HepG2 (cell line): Measurements from ENCODE around the gene ABAT. TPM values are rescaled to one million over a fixed set of nuclear protein-coding genes. Genes with fewer than 3 reads are reported as not detected.
A peak's percentile ranks its signal among the peaks of the same experiment; 100 is the strongest.

ENCODE experiments used
- CEBPB ChIP-seq: IDR thresholded peaks from 2 replicates; pipeline ENCODE4 v1.6.1; 2011; ENCODE audit warnings: low read depth, low read length, improper control_type of control experiment, borderline replicate concordance
- LCORL ChIP-seq, 2 experiments: fragments of 450-650 bp in 1 of 2; sonication (generic) in 1 of 2; formaldehyde crosslinking in 1 of 2; IDR thresholded peaks; 2 replicates each; pipeline versions ENCODE4 v1.5.0 to v1.6.1; 2017 to 2020; ENCODE audit warnings: antibody characterized with exemption in 1 of 2, missing genetic modification reagents in 1 of 2
- POLR2AphosphoS2 ChIP-seq: IDR thresholded peaks from 2 replicates; pipeline ENCODE4 v1.6.1; 2011; ENCODE audit warnings: low read depth, low read length, improper control_type of control experiment
- SP5 ChIP-seq: IDR thresholded peaks from 2 replicates; pipeline ENCODE4 v1.6.1; 2016; ENCODE audit warnings: low read depth, borderline replicate concordance
- ZNF556 ChIP-seq: sonication (generic); formaldehyde crosslinking; IDR thresholded peaks from 2 replicates; pipeline ENCODE4 v1.4.0; 2020; ENCODE audit warnings: mild to moderate bottlenecking, missing genetic modification reagents, borderline replicate concordance
- ZNF724P ChIP-seq: sonication (generic); formaldehyde crosslinking; IDR thresholded peaks from 2 replicates; pipeline ENCODE4 v1.8.0; 2022; ENCODE audit warnings: missing genetic modification reagents, borderline replicate concordance
- polyA plus RNA-seq, 8 experiments: library from polyadenylated mRNA; depleted of rRNA in 3 of 8; stranded (reverse) in 7 of 8; unstranded in 1 of 8; fragments of >200 nt; fragmentation: Illumina TruSeq in 4 of 8; extraction: Trizol in 4 of 8; gene quantifications; 2 replicates each; pipeline versions ENCODE4 v1.2.1 to v1.2.3, GENCODE V29; 2011 to 2016; ENCODE audit warnings: low read depth in 4 of 8, missing spikeins in 1 of 8, mixed read lengths in 1 of 8; ENCODE audit not compliant: insufficient read depth in 1 of 8
- total RNA-seq, 5 experiments: library from RNA; depleted of rRNA; stranded (reverse); fragments of >200 nt; fragmentation: Illumina TruSeq; extraction: Trizol; gene quantifications; 2 replicates each; pipeline ENCODE4 v1.2.3, GENCODE V29; 2016; ENCODE audit warnings: low read depth in 1 of 5
- TF ChIP-seq, protein P1 (sequence below): sonication (generic); formaldehyde crosslinking; IDR thresholded peaks from 2 replicates; pipeline ENCODE4 v1.4.0; 2020; ENCODE audit warnings: mild to moderate bottlenecking, missing genetic modification reagents
- TF ChIP-seq, protein P2 (sequence below), 2 experiments: sonication (generic) in 1 of 2; formaldehyde crosslinking in 1 of 2; IDR thresholded peaks; 2 replicates each; pipeline versions ENCODE4 v1.4.0 to v1.6.1; 2018 to 2020; ENCODE audit warnings: missing genetic modification reagents in 2 of 2, borderline replicate concordance in 1 of 2, low read depth in 1 of 2, mild to moderate bottlenecking in 1 of 2, missing biosample characterization in 1 of 2
- TF ChIP-seq, protein P3 (sequence below), 2 experiments: fragments of 450-650 bp in 1 of 2; sonication (generic) in 1 of 2; formaldehyde crosslinking in 1 of 2; IDR thresholded peaks; 2 replicates each; pipeline versions ENCODE4 v1.6.1 to v1.8.0; 2016 to 2022; ENCODE audit warnings: antibody characterized with exemption in 1 of 2, mild to moderate bottlenecking in 1 of 2, missing genetic modification reagents in 1 of 2

Gene ABAT
- total and polyA plus RNA-seq, 2 of the 13 experiments (the other 11 are each of a cell fraction or from before 2014, with no cell fraction given): 47.6 to 97.3 TPM

DNA sequence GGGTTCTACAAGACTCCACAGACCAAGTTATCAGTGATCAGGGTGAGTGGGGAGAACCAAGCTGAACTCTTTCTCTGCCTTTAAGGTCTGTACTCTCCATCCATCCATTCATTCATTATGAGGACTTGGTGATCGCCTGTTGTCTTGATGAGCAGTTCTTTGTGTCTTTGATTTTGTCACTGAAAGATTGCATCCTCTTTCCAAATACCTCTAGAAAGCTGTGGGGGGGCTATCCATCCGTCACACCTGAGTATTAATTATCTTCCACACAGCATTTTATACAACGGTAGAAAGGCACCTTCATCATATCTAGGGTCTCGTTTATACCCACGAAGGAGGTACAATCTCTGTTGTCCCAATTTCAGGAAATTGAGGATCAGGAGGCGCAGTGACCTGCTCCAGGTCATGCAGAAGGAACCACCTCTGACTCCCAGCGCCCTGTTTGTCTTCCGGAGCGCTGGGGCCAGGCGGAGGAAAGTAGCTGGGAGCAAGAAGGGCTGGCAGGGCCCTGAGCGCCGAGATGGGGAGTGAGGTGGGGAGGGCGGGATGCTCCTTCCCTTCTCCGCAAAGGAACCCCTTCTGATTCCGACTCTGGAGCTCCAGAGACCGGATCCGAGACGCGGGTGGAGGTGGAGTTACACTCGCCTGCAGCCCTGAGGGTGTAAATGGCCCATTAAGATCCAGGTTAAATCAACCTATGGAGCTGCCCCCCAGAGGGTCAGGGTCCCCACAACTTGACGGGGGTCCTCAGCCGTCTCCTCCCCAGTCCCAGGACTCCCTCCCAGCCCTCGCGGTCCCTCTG lies 605 bp upstream of the ABAT start (continued):
- TF ChIP-seq, protein P1, sequence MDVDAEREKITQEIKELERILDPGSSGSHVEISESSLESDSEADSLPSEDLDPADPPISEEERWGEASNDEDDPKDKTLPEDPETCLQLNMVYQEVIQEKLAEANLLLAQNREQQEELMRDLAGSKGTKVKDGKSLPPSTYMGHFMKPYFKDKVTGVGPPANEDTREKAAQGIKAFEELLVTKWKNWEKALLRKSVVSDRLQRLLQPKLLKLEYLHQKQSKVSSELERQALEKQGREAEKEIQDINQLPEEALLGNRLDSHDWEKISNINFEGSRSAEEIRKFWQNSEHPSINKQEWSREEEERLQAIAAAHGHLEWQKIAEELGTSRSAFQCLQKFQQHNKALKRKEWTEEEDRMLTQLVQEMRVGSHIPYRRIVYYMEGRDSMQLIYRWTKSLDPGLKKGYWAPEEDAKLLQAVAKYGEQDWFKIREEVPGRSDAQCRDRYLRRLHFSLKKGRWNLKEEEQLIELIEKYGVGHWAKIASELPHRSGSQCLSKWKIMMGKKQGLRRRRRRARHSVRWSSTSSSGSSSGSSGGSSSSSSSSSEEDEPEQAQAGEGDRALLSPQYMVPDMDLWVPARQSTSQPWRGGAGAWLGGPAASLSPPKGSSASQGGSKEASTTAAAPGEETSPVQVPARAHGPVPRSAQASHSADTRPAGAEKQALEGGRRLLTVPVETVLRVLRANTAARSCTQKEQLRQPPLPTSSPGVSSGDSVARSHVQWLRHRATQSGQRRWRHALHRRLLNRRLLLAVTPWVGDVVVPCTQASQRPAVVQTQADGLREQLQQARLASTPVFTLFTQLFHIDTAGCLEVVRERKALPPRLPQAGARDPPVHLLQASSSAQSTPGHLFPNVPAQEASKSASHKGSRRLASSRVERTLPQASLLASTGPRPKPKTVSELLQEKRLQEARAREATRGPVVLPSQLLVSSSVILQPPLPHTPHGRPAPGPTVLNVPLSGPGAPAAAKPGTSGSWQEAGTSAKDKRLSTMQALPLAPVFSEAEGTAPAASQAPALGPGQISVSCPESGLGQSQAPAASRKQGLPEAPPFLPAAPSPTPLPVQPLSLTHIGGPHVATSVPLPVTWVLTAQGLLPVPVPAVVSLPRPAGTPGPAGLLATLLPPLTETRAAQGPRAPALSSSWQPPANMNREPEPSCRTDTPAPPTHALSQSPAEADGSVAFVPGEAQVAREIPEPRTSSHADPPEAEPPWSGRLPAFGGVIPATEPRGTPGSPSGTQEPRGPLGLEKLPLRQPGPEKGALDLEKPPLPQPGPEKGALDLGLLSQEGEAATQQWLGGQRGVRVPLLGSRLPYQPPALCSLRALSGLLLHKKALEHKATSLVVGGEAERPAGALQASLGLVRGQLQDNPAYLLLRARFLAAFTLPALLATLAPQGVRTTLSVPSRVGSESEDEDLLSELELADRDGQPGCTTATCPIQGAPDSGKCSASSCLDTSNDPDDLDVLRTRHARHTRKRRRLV (CRISPR knock-in tag): peak; percentile 35
- TF ChIP-seq, protein P2, sequence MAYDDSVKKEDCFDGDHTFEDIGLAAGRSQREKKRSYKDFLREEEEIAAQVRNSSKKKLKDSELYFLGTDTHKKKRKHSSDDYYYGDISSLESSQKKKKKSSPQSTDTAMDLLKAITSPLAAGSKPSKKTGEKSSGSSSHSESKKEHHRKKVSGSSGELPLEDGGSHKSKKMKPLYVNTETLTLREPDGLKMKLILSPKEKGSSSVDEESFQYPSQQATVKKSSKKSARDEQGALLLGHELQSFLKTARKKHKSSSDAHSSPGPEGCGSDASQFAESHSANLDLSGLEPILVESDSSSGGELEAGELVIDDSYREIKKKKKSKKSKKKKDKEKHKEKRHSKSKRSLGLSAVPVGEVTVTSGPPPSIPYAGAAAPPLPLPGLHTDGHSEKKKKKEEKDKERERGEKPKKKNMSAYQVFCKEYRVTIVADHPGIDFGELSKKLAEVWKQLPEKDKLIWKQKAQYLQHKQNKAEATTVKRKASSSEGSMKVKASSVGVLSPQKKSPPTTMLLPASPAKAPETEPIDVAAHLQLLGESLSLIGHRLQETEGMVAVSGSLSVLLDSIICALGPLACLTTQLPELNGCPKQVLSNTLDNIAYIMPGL (CRISPR knock-in tag; IDR thresholded peaks at IDR 0.05; ENCODE audit: borderline replicate concordance in 1 of 2, low read depth in 1 of 2): peak in 1 of 2 experiments; percentile 17; a peak in 1 of 4 replicates
- TF ChIP-seq LCORL (IDR thresholded peaks at IDR 0.05) (no peak), LCORL (CRISPR knock-in tag; IDR thresholded peaks at IDR 0.05) (no peak), POLR2AphosphoS2 (no peak), CEBPB (no peak), ZNF724P (CRISPR knock-in tag) (no peak), SP5 (CRISPR knock-in tag) (no peak), ZNF556 (CRISPR knock-in tag) (0 out of 2 replicates have a peak, but pooled peaks have one; percentile 44)
- TF ChIP-seq, protein P3, sequence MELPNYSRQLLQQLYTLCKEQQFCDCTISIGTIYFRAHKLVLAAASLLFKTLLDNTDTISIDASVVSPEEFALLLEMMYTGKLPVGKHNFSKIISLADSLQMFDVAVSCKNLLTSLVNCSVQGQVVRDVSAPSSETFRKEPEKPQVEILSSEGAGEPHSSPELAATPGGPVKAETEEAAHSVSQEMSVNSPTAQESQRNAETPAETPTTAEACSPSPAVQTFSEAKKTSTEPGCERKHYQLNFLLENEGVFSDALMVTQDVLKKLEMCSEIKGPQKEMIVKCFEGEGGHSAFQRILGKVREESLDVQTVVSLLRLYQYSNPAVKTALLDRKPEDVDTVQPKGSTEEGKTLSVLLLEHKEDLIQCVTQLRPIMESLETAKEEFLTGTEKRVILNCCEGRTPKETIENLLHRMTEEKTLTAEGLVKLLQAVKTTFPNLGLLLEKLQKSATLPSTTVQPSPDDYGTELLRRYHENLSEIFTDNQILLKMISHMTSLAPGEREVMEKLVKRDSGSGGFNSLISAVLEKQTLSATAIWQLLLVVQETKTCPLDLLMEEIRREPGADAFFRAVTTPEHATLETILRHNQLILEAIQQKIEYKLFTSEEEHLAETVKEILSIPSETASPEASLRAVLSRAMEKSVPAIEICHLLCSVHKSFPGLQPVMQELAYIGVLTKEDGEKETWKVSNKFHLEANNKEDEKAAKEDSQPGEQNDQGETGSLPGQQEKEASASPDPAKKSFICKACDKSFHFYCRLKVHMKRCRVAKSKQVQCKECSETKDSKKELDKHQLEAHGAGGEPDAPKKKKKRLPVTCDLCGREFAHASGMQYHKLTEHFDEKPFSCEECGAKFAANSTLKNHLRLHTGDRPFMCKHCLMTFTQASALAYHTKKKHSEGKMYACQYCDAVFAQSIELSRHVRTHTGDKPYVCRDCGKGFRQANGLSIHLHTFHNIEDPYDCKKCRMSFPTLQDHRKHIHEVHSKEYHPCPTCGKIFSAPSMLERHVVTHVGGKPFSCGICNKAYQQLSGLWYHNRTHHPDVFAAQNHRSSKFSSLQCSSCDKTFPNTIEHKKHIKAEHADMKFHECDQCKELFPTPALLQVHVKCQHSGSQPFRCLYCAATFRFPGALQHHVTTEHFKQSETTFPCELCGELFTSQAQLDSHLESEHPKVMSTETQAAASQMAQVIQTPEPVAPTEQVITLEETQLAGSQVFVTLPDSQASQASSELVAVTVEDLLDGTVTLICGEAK (IDR thresholded peaks at IDR 0.05): no peak
- TF ChIP-seq, protein P3 (CRISPR knock-in tag; IDR thresholded peaks at IDR 0.05): 0 out of 2 replicates have a peak, but pooled peaks have one; percentile 54
